MG63 (cell line): ENCODE measurements around the gene SOX30. TPM values are rescaled to one million over a fixed set of nuclear protein-coding genes. Genes with fewer than 3 reads are reported as not detected.

ENCODE experiments used
- total RNA-seq: library from RNA; depleted of rRNA; stranded (reverse); fragments of >200 nt; shearing (Covaris generic); gene quantifications from 2 replicates; pipeline ENCODE4 v1.2.3, GENCODE V29; 2014; ENCODE audit warnings: low replicate concordance; rRNA removed

Gene SOX30
- total RNA-seq, 1 experiment from 2014 or later, result not detected

Other genes with a start within 250 kb of the SOX30 start
- not detected in 2 replicates for gene NIPAL4, start 192.2 kb downstream of the SOX30 start, total RNA-seq
- 10.6 and 16.4 TPM in 2 replicates for gene ADAM19, start 76.7 kb downstream of the SOX30 start, total RNA-seq
- gene C5orf52, start 19.1 kb upstream of the SOX30 start, total RNA-seq, result not detected in 2 replicates
- 27.2 and 36.2 TPM in 2 replicates for gene THG1L, start 79.0 kb upstream of the SOX30 start, total RNA-seq
- 3.9 and 4.3 TPM in 2 replicates for gene LSM11, start 91.3 kb upstream of the SOX30 start, total RNA-seq
- gene CLINT1, start 206.7 kb upstream of the SOX30 start, total RNA-seq, result 137 and 502 TPM in 2 replicates